Prostate gland (tissue), 2 donors: ENCODE measurements around the gene ANTKMT.

Source experiments
- CTCF ChIP-seq, 4 experiments: fragments of 200-600 bp in 2 of 4; fragments of 450-650 bp in 2 of 4; sonication (generic) in 2 of 4; IDR thresholded peaks; 1 replicate in 3 of 4; 2 replicates in 1 of 4; pipeline ENCODE4 v1.5.1; 2016 to 2019; ENCODE audit warnings: antibody characterized with exemption in 4 of 4, mild to moderate bottlenecking in 2 of 4, moderate library complexity in 2 of 4
- POLR2AphosphoS5 ChIP-seq: sonication (generic); formaldehyde crosslinking; IDR thresholded peaks from one replicate; pipeline ENCODE4 v1.6.1; 2017; ENCODE audit warnings: antibody characterized with exemption

GRCh38 chr16:689175-689897 lies 31.6 kb upstream of the ANTKMT start:
- TF ChIP-seq CTCF (IDR thresholded peaks at IDR 0.05) (no peak), POLR2AphosphoS5 (no peak)
